Brain (organoid and tissue), 1 donor: ENCODE results near the gene ASAP2. TPM values are rescaled to one million over a fixed set of nuclear protein-coding genes. Genes with fewer than 3 reads are reported as not detected.

Experiments
- polyA plus RNA-seq: library from polyadenylated mRNA; stranded (reverse); fragments of 350-450 nt; fragmentation: Illumina TruSeq; extraction: RNeasy Lipid Tissue Mini Kit (QIAGEN cat#74804); gene quantifications from one replicate; pipeline ENCODE4 v1.2.3, GENCODE V29; 2015; ENCODE audit warnings: low read depth, low replicate concordance; ENCODE audit not compliant: insufficient read depth

Gene ASAP2
- polyA plus RNA-seq, 1 donor from 2014 or later = 7.0 TPM

Other genes starting within 250 kb of the ASAP2 start
- 12.0 TPM for gene MBOAT2, start 203.1 kb upstream of the ASAP2 start, polyA plus RNA-seq
- 64.5 TPM for gene ITGB1BP1, start 216.7 kb downstream of the ASAP2 start, polyA plus RNA-seq
- gene CPSF3, start 216.8 kb downstream of the ASAP2 start, polyA plus RNA-seq = 24.1 TPM